Measurements from ENCODE around the gene GAD2.

GAD2 gene

DNA sequence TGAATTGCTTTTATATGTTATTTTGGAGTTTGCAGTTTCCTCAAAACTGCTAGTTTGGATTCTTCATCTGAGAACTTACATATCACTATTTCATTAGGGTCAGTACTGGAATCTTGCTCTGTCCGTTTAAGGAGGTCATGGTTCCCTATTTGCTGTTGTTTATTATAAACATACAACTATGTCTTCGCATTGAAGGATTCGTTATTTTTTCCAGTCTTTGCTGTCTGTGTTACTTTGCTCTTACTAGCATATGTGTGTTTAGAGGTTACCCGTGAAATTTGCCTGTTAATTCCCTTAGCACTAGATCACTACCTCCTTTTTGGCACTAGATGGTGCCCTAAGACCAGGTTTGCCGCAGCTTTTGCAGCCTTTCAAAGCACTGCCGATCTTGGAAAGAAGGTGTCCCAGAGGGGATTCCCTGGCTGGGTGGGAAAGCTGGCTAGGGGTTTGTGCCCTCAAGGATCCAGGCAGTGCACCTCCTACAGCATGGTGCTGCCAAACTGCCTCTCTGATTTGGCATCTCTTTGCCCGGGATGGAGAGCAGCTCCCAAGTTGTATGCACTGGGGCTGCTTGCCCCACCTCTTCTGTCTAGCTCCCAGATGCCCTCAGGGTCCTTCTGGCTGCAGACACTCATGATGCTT is 118.5 kb downstream of the GAD2 start (continued):
- TF ChIP-seq ZNF354C (tag by site-specific recombination; IDR thresholded peaks at IDR 0.05; ENCODE audit: borderline replicate concordance, low read depth) (no peak), ZNF776 (tag by site-specific recombination; IDR thresholded peaks at IDR 0.05; ENCODE audit: borderline replicate concordance) (no peak), ZBTB1 (tag by site-specific recombination; IDR thresholded peaks at IDR 0.05) (no peak), ZBTB7A (tag by site-specific recombination; IDR thresholded peaks at IDR 0.05; ENCODE audit: low read depth) (no peak), ZNF404 (tag by site-specific recombination; IDR thresholded peaks at IDR 0.05) (no peak), ZNF510 (tag by site-specific recombination; IDR thresholded peaks at IDR 0.05; ENCODE audit: insufficient replicate concordance) (no peak), ZNF623 (tag by site-specific recombination; IDR thresholded peaks at IDR 0.05) (no peak), GLIS1 (tag by site-specific recombination; IDR thresholded peaks at IDR 0.05) (no peak), SALL2 (tag by site-specific recombination; IDR thresholded peaks at IDR 0.05; ENCODE audit: borderline replicate concordance) (no peak), ZNF138 (tag by site-specific recombination; IDR thresholded peaks at IDR 0.05; ENCODE audit: borderline replicate concordance) (no peak), ZBTB48 (tag by site-specific recombination; IDR thresholded peaks at IDR 0.05) (no peak), ZSCAN30 (tag by site-specific recombination; IDR thresholded peaks at IDR 0.05) (no peak), ZNF416 (tag by site-specific recombination; IDR thresholded peaks at IDR 0.05) (no peak), ZNF530 (tag by site-specific recombination; IDR thresholded peaks at IDR 0.05; ENCODE audit: low read depth) (no peak), SETDB1 (IDR thresholded peaks at IDR 0.05; ENCODE audit: insufficient read length, low read length) (peak; percentile 69), PRDM1 (tag by site-specific recombination; IDR thresholded peaks at IDR 0.05) (no peak), ZNF654 (tag by site-specific recombination; IDR thresholded peaks at IDR 0.05; ENCODE audit: low read depth) (peak; percentile 98), SP7 (tag by site-specific recombination; IDR thresholded peaks at IDR 0.05) (no peak), ZNF133 (tag by site-specific recombination; IDR thresholded peaks at IDR 0.05) (no peak), ZNF121 (tag by site-specific recombination; IDR thresholded peaks at IDR 0.05) (no peak), SP2 (tag by site-specific recombination; IDR thresholded peaks at IDR 0.05) (no peak), ZNF585B (tag by site-specific recombination; IDR thresholded peaks at IDR 0.05) (no peak), ZNF791 (tag by site-specific recombination; IDR thresholded peaks at IDR 0.05) (no peak), KLF16 (tag by site-specific recombination; IDR thresholded peaks at IDR 0.05) (no peak)
- TF ChIP-seq, protein P1, sequence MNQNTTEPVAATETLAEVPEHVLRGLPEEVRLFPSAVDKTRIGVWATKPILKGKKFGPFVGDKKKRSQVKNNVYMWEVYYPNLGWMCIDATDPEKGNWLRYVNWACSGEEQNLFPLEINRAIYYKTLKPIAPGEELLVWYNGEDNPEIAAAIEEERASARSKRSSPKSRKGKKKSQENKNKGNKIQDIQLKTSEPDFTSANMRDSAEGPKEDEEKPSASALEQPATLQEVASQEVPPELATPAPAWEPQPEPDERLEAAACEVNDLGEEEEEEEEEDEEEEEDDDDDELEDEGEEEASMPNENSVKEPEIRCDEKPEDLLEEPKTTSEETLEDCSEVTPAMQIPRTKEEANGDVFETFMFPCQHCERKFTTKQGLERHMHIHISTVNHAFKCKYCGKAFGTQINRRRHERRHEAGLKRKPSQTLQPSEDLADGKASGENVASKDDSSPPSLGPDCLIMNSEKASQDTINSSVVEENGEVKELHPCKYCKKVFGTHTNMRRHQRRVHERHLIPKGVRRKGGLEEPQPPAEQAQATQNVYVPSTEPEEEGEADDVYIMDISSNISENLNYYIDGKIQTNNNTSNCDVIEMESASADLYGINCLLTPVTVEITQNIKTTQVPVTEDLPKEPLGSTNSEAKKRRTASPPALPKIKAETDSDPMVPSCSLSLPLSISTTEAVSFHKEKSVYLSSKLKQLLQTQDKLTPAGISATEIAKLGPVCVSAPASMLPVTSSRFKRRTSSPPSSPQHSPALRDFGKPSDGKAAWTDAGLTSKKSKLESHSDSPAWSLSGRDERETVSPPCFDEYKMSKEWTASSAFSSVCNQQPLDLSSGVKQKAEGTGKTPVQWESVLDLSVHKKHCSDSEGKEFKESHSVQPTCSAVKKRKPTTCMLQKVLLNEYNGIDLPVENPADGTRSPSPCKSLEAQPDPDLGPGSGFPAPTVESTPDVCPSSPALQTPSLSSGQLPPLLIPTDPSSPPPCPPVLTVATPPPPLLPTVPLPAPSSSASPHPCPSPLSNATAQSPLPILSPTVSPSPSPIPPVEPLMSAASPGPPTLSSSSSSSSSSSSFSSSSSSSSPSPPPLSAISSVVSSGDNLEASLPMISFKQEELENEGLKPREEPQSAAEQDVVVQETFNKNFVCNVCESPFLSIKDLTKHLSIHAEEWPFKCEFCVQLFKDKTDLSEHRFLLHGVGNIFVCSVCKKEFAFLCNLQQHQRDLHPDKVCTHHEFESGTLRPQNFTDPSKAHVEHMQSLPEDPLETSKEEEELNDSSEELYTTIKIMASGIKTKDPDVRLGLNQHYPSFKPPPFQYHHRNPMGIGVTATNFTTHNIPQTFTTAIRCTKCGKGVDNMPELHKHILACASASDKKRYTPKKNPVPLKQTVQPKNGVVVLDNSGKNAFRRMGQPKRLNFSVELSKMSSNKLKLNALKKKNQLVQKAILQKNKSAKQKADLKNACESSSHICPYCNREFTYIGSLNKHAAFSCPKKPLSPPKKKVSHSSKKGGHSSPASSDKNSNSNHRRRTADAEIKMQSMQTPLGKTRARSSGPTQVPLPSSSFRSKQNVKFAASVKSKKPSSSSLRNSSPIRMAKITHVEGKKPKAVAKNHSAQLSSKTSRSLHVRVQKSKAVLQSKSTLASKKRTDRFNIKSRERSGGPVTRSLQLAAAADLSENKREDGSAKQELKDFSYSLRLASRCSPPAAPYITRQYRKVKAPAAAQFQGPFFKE (tag by site-specific recombination; IDR thresholded peaks at IDR 0.05; ENCODE audit: borderline replicate concordance) = no peak
- TF ChIP-seq, protein P2, sequence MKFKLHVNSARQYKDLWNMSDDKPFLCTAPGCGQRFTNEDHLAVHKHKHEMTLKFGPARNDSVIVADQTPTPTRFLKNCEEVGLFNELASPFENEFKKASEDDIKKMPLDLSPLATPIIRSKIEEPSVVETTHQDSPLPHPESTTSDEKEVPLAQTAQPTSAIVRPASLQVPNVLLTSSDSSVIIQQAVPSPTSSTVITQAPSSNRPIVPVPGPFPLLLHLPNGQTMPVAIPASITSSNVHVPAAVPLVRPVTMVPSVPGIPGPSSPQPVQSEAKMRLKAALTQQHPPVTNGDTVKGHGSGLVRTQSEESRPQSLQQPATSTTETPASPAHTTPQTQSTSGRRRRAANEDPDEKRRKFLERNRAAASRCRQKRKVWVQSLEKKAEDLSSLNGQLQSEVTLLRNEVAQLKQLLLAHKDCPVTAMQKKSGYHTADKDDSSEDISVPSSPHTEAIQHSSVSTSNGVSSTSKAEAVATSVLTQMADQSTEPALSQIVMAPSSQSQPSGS (tag by site-specific recombination; IDR thresholded peaks at IDR 0.05; ENCODE audit: low read depth) = no peak
- TF ChIP-seq, protein P3, sequence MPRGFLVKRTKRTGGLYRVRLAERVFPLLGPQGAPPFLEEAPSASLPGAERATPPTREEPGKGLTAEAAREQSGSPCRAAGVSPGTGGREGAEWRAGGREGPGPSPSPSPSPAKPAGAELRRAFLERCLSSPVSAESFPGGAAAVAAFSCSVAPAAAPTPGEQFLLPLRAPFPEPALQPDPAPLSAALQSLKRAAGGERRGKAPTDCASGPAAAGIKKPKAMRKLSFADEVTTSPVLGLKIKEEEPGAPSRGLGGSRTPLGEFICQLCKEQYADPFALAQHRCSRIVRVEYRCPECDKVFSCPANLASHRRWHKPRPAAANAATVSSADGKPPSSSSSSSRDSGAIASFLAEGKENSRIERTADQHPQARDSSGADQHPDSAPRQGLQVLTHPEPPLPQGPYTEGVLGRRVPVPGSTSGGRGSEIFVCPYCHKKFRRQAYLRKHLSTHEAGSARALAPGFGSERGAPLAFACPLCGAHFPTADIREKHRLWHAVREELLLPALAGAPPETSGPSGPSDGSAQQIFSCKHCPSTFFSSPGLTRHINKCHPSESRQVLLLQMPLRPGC (tag by site-specific recombination; IDR thresholded peaks at IDR 0.05) = no peak
- TF ChIP-seq, protein P4, sequence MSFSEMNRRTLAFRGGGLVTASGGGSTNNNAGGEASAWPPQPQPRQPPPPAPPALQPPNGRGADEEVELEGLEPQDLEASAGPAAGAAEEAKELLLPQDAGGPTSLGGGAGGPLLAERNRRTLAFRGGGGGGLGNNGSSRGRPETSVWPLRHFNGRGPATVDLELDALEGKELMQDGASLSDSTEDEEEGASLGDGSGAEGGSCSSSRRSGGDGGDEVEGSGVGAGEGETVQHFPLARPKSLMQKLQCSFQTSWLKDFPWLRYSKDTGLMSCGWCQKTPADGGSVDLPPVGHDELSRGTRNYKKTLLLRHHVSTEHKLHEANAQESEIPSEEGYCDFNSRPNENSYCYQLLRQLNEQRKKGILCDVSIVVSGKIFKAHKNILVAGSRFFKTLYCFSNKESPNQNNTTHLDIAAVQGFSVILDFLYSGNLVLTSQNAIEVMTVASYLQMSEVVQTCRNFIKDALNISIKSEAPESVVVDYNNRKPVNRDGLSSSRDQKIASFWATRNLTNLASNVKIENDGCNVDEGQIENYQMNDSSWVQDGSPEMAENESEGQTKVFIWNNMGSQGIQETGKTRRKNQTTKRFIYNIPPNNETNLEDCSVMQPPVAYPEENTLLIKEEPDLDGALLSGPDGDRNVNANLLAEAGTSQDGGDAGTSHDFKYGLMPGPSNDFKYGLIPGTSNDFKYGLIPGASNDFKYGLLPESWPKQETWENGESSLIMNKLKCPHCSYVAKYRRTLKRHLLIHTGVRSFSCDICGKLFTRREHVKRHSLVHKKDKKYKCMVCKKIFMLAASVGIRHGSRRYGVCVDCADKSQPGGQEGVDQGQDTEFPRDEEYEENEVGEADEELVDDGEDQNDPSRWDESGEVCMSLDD (tag by site-specific recombination; IDR thresholded peaks at IDR 0.05) = no peak

All from HEK293 (cell line).